Glutamatergic neuron (in vitro differentiated cells): ENCODE data around the gene NSD1. TPM values are rescaled to one million over a fixed set of nuclear protein-coding genes. Genes with fewer than 3 reads are reported as not detected.

Experiments
- DNase-seq: peaks from one replicate; pipeline ENCODE4 v3.0.0; 2022
- H3K27ac Mint-ChIP-seq: one replicate; pipeline ENCODE4 v1.8.0; 2020; ENCODE audit warnings: mild to moderate bottlenecking, mixed read lengths, inconsistent platforms; ENCODE audit not compliant: unreplicated experiment
- H3K27me3 Mint-ChIP-seq: one replicate; pipeline ENCODE4 v1.8.0; 2020; ENCODE audit warnings: mild to moderate bottlenecking, moderate library complexity, mixed read lengths, inconsistent platforms; ENCODE audit not compliant: unreplicated experiment
- H3K36me3 Mint-ChIP-seq: one replicate; pipeline ENCODE4 v1.8.0; 2020; ENCODE audit warnings: mild to moderate bottlenecking, mixed read lengths, inconsistent platforms; ENCODE audit not compliant: unreplicated experiment
- H3K4me1 Mint-ChIP-seq: one replicate; pipeline ENCODE4 v1.8.0; 2020; ENCODE audit warnings: mild to moderate bottlenecking, low read depth, mixed read lengths, inconsistent platforms; ENCODE audit not compliant: unreplicated experiment
- H3K4me3 Mint-ChIP-seq: one replicate; pipeline ENCODE4 v1.8.0; 2020; ENCODE audit warnings: mild to moderate bottlenecking, mixed read lengths, inconsistent platforms; ENCODE audit not compliant: unreplicated experiment
- H3K9me3 Mint-ChIP-seq: one replicate; pipeline ENCODE4 v1.8.0; 2020; ENCODE audit warnings: mild to moderate bottlenecking, moderate library complexity, mixed read lengths, inconsistent platforms; ENCODE audit not compliant: unreplicated experiment
- total RNA-seq: library from RNA; stranded (reverse); fragmentation: NEBNext Ultra II Directional; extraction: Animal tissue kit (Norgen Biotek cat#: 25700); gene quantifications from one replicate; pipeline ENCODE4 v1.2.1, GENCODE V29; 2021; ENCODE audit not compliant: unreplicated experiment
- TF ChIP-seq, protein P1 (sequence below): fragments of 200-600 bp; sonication (generic); IDR thresholded peaks from one replicate; pipeline ENCODE4 v1.5.0; 2021; ENCODE audit not compliant: partially characterized antibody, unreplicated experiment

NSD1 gene
- total RNA-seq, 1 donor from 2014 or later, result 151 TPM

DNA sequence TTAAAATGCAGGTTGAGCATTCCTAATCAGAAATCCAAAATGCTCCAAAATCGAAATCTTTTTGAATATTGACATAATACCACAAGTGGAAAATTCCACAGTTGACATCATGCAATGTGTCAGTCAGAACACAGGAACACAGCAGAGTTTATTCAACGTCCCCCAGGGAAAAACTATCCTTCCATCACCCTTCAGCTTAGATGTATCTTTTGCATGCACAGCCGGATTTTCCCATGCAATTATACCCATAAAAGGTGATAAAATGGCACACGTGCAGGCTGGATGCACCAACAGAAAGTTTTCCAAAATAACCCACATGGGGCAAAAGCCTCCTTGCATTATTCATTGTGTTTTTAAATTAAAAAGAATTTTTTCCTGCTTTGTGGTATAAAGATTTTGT is 98.8 kb downstream of the NSD1 start:
- DNase-seq, result no peak
- Mint-ChIP-seq H3K36me3 (no peaks in the 10 kb centered on the region), H3K9me3 (peaks cover 1% of the 10 kb centered on the region), H3K27ac (peak overlapping the region; percentile 35), H3K4me1 (peaks cover 26% of the 10 kb centered on the region), H3K27me3 (peaks cover 1% of the 10 kb centered on the region), H3K4me3 (no peak overlapping the region)
- TF ChIP-seq, protein P1, sequence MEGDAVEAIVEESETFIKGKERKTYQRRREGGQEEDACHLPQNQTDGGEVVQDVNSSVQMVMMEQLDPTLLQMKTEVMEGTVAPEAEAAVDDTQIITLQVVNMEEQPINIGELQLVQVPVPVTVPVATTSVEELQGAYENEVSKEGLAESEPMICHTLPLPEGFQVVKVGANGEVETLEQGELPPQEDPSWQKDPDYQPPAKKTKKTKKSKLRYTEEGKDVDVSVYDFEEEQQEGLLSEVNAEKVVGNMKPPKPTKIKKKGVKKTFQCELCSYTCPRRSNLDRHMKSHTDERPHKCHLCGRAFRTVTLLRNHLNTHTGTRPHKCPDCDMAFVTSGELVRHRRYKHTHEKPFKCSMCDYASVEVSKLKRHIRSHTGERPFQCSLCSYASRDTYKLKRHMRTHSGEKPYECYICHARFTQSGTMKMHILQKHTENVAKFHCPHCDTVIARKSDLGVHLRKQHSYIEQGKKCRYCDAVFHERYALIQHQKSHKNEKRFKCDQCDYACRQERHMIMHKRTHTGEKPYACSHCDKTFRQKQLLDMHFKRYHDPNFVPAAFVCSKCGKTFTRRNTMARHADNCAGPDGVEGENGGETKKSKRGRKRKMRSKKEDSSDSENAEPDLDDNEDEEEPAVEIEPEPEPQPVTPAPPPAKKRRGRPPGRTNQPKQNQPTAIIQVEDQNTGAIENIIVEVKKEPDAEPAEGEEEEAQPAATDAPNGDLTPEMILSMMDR, result no peak

DNA sequence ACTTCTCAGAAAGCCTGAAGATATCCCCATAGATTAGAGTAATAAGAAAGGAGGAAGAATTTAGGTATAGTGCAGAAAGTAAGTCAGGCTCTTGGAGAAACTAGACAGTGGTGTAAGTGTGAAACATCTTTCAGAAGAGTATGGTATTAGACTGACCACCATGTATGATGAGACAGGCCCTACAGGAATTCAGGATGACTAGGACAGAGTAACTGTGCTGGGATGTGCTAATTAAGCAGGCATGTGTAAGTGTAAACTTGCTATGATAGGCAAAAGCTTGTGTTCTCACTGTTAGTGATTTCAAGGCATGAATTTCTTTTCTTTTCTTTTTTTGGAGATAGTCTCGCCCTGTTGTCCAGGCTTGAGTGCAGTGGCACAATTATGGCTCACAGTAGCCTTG is 99.2 kb downstream of the NSD1 start:
- H3K4me1 Mint-ChIP-seq, result peaks cover 26% of the 10 kb centered on the region
- H3K27ac Mint-ChIP-seq, result peak overlapping the region; percentile 35
- no peak overlapping the region for H3K4me3 Mint-ChIP-seq
- TF ChIP-seq, protein P1, result no peak
- peaks cover 1% of the 10 kb centered on the region for H3K9me3 Mint-ChIP-seq
- H3K36me3 Mint-ChIP-seq, result no peaks in the 10 kb centered on the region
- no peak for DNase-seq
- peaks cover 1% of the 10 kb centered on the region for H3K27me3 Mint-ChIP-seq

DNA sequence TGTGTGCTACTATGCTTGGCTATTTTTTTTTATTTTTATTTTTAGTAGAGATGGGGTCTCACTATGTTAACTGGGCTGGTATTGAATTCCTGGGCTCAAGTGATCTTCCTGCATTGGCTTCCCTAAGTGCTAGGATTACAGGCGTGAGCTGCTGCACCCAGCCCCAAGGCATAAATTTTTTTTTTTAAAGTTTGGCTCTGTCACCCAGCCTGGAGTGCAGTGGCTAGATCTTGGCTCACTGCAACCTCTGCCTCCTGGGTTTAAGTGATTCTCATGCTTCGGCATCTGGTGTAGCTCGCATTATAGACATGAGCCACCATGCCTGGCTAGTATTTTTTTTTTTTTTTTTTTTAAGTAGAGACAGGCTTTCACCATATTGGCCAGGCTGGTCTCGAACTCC is 99.6 kb downstream of the NSD1 start:
- Mint-ChIP-seq H3K36me3 (no peaks in the 10 kb centered on the region), H3K9me3 (peaks cover 1% of the 10 kb centered on the region), H3K4me1 (peaks cover 26% of the 10 kb centered on the region), H3K4me3 (no peak overlapping the region), H3K27me3 (peaks cover 1% of the 10 kb centered on the region), H3K27ac (no peak overlapping the region)
- TF ChIP-seq, protein P1, result no peak
- no peak for DNase-seq

DNA sequence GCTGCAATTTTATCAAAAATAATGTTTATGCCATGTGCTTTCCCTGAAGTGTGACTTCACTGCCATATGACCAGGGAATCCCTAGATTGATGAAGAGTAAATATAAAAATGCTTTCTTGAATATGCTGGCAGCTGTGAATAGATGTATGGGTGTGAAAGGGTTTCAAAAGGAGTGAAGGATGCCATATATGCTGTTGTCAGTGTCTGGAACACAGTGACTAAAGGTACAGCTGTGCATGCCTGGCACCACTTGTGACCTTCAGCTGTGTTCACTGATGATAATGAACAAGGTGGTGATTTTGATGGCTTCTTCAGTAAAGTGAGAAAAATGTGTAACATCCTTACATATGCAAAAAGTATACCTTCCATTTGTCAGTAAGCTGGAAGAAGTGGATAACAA is 100.2 kb downstream of the NSD1 start:
- Mint-ChIP-seq H3K36me3 (no peaks in the 10 kb centered on the region), H3K4me3 (peak overlapping the region; percentile 31), H3K27me3 (peaks cover 1% of the 10 kb centered on the region), H3K9me3 (peaks cover 1% of the 10 kb centered on the region), H3K4me1 (peaks cover 26% of the 10 kb centered on the region), H3K27ac (peak overlapping the region; percentile 80)
- no peak for DNase-seq
- TF ChIP-seq, protein P1, result no peak

DNA sequence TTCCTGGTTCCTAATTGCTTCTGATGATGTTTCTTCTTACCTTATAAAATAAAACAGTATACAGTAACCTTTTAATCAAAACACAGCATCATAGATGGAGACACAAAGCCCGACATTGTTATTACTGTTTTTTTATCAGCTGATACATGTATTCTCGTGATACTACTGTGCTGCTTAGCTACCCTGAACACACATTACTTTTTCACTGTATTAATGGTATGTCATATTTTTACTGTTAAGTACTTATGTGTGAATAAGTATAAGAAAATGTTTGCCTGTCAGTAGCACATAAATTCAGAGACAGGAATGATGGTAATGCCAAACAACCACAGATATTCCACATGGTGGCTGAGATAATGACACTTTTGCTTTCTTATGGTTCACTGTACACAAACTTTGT is 101.3 kb downstream of the NSD1 start:
- Mint-ChIP-seq H3K4me3 (no peak overlapping the region), H3K4me1 (peaks cover 26% of the 10 kb centered on the region), H3K27me3 (peaks cover 1% of the 10 kb centered on the region), H3K27ac (no peak overlapping the region), H3K36me3 (no peaks in the 10 kb centered on the region), H3K9me3 (peaks cover 1% of the 10 kb centered on the region)
- DNase-seq, result no peak
- TF ChIP-seq, protein P1, result no peak
